ENCODE measurements around the gene SF1. TPM values are rescaled to one million over a fixed set of nuclear protein-coding genes. Genes with fewer than 3 reads are reported as not detected.

Gene SF1
- total and polyA plus RNA-seq, 2 of the 4 experiments (the other 2 are of a cell fraction): 56.8 to 88.0 TPM

DNA sequence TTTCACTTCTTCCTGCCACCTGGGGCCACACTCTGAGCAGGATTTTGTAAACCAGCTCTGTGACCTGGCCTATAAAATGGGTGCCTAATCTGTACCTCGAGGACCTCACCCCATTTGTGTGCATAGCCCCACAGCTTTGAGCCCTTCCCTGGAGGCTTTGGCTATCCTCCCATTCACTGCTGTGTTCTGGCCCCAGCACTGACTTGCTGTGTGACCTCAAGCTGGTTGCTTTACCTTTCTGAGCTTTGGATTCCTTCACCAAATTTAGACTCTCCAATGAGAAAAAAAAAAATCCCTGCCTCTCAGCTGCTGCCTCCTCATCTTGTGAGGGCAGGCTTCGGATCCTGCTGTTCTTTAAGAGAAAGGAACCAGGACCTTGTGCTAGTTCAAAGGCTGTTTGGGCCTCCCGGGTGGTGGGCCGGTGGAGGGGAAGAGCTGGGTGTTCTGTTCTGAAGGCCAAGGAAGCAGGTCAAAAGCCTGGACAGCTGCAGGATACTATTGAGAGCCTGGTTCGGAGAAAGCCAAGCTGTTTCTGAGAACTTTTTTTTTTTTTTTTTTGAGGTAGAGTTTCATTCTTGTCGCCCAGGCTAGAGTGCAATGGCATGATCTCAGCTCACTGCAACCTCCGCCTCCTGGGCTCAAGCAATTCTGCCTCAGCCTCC lies 17.5 kb downstream of the SF1 start:
- no peak overlapping the region for H2AK9ac ChIP-seq (replicated peaks; ENCODE audit: low read depth, low read length, poor library complexity)
- ATAC-seq (ENCODE audit: low read depth): no peak
- H2BK5ac ChIP-seq (ENCODE audit: low read depth, low read length, poor library complexity, severe bottlenecking): no peak overlapping the region
- TF ChIP-seq CHD1 (IDR thresholded peaks at IDR 0.05; ENCODE audit: low read depth, low read length): no peak
- no peak for TF ChIP-seq MAZ (IDR thresholded peaks at IDR 0.05; ENCODE audit: borderline replicate concordance, low read depth, low read length)
- TF ChIP-seq NFE2L2 (IDR thresholded peaks at IDR 0.05; ENCODE audit: low read depth, low read length): no peak
- TF ChIP-seq FOS (IDR thresholded peaks at IDR 0.05; ENCODE audit: low read depth, low read length): no peak
- TF ChIP-seq RAD21 (IDR thresholded peaks at IDR 0.05; ENCODE audit: low read length): no peak
- TF ChIP-seq, protein P1, sequence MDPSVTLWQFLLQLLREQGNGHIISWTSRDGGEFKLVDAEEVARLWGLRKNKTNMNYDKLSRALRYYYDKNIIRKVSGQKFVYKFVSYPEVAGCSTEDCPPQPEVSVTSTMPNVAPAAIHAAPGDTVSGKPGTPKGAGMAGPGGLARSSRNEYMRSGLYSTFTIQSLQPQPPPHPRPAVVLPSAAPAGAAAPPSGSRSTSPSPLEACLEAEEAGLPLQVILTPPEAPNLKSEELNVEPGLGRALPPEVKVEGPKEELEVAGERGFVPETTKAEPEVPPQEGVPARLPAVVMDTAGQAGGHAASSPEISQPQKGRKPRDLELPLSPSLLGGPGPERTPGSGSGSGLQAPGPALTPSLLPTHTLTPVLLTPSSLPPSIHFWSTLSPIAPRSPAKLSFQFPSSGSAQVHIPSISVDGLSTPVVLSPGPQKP (IDR thresholded peaks at IDR 0.05; ENCODE audit: borderline replicate concordance, low read depth, low read length): no peak
- no peak for TF ChIP-seq POLR2A (IDR thresholded peaks at IDR 0.05; ENCODE audit: low read depth, low read length)
- TF ChIP-seq RCOR1 (IDR thresholded peaks at IDR 0.05; ENCODE audit: insufficient replicate concordance, low read length): no peak
- no peak for TF ChIP-seq BHLHE40 (IDR thresholded peaks at IDR 0.05; ENCODE audit: low read depth, low read length)
- no peak for TF ChIP-seq MXI1 (IDR thresholded peaks at IDR 0.05; ENCODE audit: borderline replicate concordance, low read depth, low read length)
- TF ChIP-seq, protein P2, sequence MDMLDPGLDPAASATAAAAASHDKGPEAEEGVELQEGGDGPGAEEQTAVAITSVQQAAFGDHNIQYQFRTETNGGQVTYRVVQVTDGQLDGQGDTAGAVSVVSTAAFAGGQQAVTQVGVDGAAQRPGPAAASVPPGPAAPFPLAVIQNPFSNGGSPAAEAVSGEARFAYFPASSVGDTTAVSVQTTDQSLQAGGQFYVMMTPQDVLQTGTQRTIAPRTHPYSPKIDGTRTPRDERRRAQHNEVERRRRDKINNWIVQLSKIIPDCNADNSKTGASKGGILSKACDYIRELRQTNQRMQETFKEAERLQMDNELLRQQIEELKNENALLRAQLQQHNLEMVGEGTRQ (IDR thresholded peaks at IDR 0.05; ENCODE audit: low read depth, low read length): no peak
- TF ChIP-seq RFX5 (IDR thresholded peaks at IDR 0.05; ENCODE audit: low read depth, low read length): no peak
- TF ChIP-seq CEBPB (IDR thresholded peaks at IDR 0.05; ENCODE audit: low read depth, low read length): no peak
- peaks cover 39% of the 10 kb centered on the region for H3K36me3 ChIP-seq (ENCODE audit: control insufficient read depth, insufficient read depth, low read length)
- H3K4me1 ChIP-seq (ENCODE audit: control insufficient read depth, insufficient read depth, low read length): peaks cover 18% of the 10 kb centered on the region
- no peak overlapping the region for H2AK5ac ChIP-seq (ENCODE audit: low read depth, low read length)
- peaks cover 18% of the 10 kb centered on the region; the same call in 1 of the 2 replicates for H3K9me1 ChIP-seq (ENCODE audit: insufficient read depth, low read length)
- no peak overlapping the region for H2AFZ ChIP-seq (replicated peaks; ENCODE audit: low read length, poor library complexity)
- POLR2A ChIA-PET (ENCODE audit: unreplicated experiment): interaction anchor here (0.6 kb wide), 1 partner anchor 743 kb away, joined by 3 read pairs; no protein-coding TSS in a partner anchor
- 57% methylated on average over 3 of the region's 7 CpGs; no CpG with 5 or more reads in 1 of the 2 experiments for WGBS, 2 experiments (ENCODE audit: extremely low coverage in 2 of 2, insufficient read length in 1 of 2)
- H3K27me3 ChIP-seq (ENCODE audit: control insufficient read depth, insufficient read depth, low read length): no peaks in the 10 kb centered on the region
- CTCF ChIA-PET: no interaction called here
- H4K8ac ChIP-seq (ENCODE audit: low read depth in 2 of 2, low read length in 2 of 2): no peak overlapping the region
- H3K4ac ChIP-seq (ENCODE audit: low read depth, low read length): no peak overlapping the region
- H3K79me1 ChIP-seq (ENCODE audit: low read depth in 1 of 2, low read length in 2 of 2): peaks cover 10 to 39% of the 10 kb centered on the region in 2 experiments; a peak in 3 of 4 replicates
- H3K4me3 ChIP-seq (ENCODE audit: insufficient read depth, low read depth, low read length): no peak overlapping the region
- no peak overlapping the region for H2BK20ac ChIP-seq (ENCODE audit: low read depth, low read length)
- H3K14ac ChIP-seq (replicated peaks; ENCODE audit: low read depth, low read length): no peak overlapping the region
- no peaks in the 10 kb centered on the region for H3K9me3 ChIP-seq (ENCODE audit: control insufficient read depth, insufficient read depth, low read length)
- no TSS peak for BruUV-seq (replicated peaks)
- in situ Hi-C loops (cut with MboI; ENCODE audit: low sequenced_read_pairs): no loop called here
- no peak overlapping the region for H4K5ac ChIP-seq (ENCODE audit: low read depth, low read length)
- H3K56ac ChIP-seq (ENCODE audit: extremely low read depth, insufficient read depth, low read length): no peak overlapping the region
- DNase-seq: no peak
- H2BK15ac ChIP-seq (ENCODE audit: low read depth, low read length): no peak overlapping the region
- no peak overlapping the region for H3K4me2 ChIP-seq (ENCODE audit: low read depth, low read length)
- H2BK120ac ChIP-seq (ENCODE audit: low read depth, low read length): no peak overlapping the region
- intact Hi-C loops (cut with micrococcal nuclease): no loop called here
- dilution Hi-C loops (cut with HindIII; ENCODE audit: low sequenced_read_pairs, unreplicated experiment): no loop called here
- H4K91ac ChIP-seq (ENCODE audit: insufficient read depth, low read depth, low read length): no peak overlapping the region
- no peak overlapping the region for H3K23ac ChIP-seq (ENCODE audit: low read depth, low read length)
- H4K20me1 ChIP-seq (ENCODE audit: insufficient read depth, low read length): peaks cover 35% of the 10 kb centered on the region
- no peak overlapping the region for H3K27ac ChIP-seq (ENCODE audit: insufficient read depth, low read length)
- H3K18ac ChIP-seq (ENCODE audit: low read depth, low read length): no peak overlapping the region
- H3K9ac ChIP-seq (ENCODE audit: low read depth, low read length): no peak overlapping the region
